GM21381 (cell line): ENCODE measurements around the gene ZNF883.
"Not testable (repeated sequence)": the region's sequence is repeated elsewhere in the genome, so short reads cannot be mapped to it uniquely, and the experiment has no call there.

Experiments used
- ATAC-seq: cut with Tn5 transposase; IDR thresholded peaks from one replicate; pipeline ENCODE4 v1.9.1; 2021; ENCODE audit warnings: mild to moderate bottlenecking, moderate library complexity; ENCODE audit not compliant: unreplicated experiment

The ZNF883 gene

DNA sequence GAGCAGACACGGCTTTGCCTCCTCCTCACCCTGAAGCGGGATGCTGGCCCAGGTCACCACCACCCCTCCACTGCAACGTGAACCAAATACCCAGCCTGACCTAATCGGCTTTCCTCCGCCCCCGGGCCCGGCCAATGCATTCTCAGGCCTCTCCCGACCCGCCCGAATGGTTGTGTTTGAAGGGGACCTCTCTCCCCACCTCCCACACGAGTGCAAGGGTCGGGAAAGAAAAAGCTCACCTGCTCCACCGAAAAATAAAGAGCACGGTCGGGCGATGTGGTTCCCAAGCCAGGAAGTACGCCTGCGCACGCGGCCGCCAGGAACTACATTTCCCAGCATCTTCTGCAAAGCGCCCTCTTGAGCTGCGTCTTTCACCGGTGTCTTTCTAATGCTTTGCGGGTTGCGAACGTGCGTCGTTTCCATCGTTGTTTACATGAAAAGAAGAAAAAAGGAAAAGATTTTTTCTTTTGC, at the start of gene ZNF883:
ZNF883 (minus strand) TSS at position 282 of the 471 bp plus-strand sequence.
- ATAC-seq: no peak

DNA sequence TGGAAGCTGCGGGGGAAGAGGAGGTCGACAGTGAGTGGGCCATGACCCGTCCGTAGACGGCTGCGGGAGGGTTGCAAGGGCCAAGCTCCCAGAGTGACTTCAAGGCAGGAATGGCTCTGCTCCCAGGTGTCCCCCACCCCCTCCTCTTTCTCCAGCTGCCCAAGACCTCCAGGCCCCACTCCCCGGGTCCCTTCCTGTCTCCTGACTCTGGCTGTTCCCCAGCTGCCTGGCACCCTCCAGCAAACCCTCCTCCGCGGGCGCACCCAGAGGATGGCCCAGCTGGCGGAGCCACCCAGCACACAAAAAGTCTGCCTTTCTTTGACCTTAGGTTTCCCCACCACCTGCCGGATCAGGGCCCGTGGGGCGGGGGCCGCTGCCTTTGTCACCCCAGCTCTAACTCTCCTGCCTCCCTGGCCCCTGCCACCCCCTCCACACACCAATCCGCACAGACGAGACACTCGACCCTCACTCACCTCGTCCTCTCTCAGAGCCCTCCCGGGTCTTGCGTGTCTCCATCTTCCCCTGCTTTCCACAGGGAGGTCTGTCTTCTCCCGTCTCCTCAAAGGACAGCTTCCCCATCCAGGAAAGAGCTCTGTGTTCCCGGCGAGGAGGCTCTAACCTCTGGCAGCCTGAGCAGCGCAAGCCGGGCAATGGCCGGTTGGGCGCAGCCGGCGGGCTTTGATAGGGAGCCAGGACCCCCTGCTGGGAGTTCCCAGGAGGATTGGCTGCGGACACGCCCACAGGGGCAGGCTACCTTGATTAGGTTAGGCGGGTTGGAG, 49.3 kb upstream of the ZNF883 start:
- ATAC-seq: not testable (repeated sequence)

DNA sequence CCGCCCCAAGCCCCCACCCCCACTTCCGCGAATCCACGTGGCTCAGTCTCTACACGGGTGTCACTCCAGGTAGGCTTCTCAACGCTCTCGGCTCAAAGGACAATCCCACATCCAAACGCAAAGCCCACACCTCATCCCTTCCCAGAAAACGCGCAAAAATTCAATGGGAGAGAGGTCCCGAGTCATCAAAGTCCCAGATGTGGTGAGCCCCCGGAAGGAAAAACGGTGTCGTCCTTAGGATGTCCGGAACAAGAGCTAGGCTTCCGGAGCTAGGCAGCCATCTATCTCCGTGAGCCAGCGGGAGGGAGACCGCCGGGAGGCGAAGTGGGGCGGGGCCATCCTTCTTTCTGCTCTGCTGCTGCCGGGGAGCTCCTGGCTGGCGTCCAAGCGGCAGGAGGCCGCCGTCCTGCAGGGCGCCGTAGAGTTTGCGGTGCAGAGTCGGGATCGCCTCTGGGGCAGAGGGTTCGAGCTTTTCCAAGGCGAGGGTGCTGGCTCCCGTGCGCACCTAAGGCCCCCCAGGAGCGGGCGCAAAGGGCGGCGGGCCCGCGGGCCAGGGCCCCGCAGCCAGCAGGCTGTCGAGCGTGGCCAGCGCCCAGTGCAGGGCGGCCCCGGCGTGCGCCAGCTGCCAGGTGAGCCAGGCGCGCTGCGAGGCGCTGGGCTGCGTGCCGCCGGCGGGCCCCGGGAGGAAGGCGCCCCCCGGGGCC, 47.7 kb upstream of the ZNF883 start:
- ATAC-seq: not testable (repeated sequence)

DNA sequence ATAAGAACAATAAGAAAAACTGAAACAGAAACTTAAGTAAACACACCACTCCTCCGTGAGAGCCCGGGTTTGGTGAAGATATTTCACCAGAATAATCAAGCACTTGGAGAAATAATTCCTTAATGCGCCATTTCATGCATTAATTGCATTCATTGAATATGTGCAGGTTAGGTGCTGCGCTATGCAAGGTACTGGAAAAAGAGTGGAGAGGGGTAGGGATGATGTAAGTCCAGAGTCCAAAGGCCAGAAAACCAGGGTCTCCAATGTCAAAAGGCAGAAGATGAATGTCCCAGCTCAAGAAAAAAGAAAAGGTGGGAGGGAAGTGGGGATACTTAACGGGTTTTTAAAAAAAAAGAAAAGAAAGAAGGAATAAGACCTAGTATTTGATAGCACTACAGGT, 45.2 kb upstream of the ZNF883 start:
- ATAC-seq: no peak

DNA sequence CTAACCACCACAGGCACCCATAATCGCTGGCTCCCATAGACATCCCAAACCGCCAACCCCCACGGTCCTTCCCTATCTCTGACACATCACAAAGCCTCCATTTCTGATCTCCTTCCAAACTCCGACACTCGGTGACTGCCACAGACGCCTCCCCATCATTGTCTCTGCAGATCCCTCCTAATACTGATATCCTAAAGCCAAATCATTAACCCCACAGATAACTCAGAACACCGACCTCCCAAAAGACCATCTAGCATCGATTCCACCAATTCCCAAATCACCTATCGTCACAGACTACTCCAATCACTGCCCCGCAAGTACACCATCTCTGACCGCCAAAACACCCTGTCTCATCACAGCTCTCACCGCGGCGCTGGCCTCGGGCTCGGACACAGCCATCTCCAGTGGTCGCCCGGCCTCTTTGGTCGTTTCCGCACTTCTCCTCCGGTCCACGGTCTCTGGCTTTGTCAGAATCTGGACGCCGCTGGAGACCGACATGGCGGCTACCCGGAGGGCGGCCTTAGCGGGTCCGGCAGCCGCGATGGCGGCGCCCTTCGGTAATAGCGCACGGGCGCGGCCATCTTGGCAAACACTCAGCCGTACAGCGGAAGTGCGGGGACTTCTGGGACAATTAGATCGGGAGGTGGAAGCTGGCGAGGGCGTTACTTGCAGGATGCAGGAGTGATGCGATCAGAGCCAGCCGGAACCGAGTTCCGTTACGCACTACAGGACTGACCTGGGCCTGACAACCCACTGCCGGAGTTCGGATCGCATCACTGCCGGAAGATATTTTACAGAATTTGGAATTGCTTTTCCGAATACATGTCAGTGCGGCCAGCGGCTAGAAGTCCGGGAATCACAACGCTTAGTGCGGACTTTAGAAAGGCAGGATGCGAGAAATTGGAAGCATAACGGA, 44.5 kb upstream of the ZNF883 start, which contains the start of gene ZFP37:
ZFP37 (minus strand) TSS at position 534 of the 916 bp plus-strand sequence; CDS start at position 498, 36 bp downstream.
- peak; percentile 94 for ATAC-seq

DNA sequence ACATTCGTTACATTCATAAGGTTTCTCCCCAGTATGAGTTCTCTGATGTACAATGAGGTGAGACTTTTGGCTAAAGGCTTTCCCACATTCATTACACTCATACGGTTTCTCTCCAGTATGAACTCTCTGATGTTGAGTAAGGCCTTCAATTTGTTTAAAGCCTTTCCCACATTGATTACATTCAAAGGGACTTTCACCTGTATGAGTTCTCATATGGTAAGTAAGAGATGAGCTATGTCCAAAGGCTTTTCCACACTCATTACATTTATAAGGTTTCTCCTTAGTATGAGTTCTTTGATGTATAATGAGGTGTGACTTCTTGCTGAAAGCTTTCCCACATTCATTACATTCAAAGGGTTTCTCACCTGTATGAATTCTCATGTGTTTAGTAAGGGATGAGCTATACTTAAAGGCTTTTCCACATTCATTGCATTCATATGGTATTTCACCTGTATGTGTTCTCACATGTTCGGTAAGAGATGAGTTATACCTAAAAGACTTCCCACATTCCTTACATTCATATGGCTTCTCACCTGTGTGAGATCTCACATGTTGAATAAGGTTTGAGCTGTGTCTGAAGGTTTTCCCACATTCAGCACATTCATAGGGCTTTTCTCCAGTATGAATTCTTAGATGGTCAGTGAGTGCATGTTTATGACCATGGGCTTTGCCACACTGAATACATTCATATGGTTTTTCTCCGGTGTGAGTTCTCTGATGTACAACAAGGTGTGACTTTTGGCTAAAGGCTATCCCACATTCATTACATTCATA, 31.1 kb upstream of the ZNF883 start:
- ATAC-seq: no peak

DNA sequence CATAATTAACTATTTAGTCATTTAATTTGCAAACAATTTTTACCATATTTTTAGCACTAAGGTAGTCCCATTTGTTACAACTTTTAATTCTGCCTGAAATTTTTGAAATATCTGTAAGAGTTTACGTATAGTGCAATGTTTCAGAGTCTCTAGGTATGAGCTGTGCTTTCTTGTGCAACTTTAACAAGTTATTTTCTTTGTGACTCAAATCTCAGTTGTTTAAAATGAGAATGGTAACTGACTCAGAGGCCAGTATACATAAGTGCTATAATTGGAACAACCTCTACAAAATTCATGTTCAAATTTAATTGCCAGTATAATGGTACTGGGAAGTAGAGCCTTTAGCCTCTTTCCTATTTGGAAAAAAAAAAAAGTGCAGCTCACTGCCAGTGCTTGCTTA, 14.2 kb upstream of the ZNF883 start:
- ATAC-seq: no peak

DNA sequence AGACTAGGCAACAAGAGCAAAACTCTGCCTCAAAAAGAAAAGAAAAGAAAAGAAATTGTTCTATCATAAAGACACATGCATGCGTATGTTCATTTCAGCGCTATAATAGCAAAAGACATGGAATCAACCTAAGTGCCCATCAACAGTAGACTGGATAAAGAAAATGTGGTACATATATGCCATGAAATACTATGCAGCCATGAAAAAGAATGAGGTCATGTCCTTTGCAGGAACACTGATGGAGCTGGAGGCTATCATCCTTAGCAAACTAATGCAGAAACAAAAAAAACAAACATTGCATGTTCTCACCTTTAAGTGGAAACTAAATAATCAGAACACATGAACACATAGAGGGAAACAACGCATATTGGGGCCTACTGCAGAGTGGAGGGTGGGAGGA, 6.3 kb upstream of the ZNF883 start:
- ATAC-seq: no peak

DNA sequence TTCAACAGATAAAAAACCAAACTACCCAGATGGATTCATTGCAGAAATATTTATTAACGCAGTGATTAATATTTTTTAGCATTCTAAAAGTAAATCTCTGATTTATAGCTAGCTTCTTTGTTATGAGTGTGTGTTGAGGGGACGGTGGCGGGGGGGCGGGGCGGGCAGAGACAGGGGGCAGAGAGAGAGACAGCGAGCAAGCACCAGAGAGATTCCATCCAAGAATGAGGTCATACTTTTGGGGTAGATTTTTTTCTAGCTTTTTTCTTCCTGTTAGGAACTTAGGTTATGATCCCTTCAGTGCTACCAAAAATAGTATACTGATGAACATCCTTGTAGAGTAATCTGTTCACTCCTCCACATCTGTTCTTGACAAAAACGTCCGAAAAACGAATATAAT, 500 bp upstream of the ZNF883 start:
- no peak for ATAC-seq

DNA sequence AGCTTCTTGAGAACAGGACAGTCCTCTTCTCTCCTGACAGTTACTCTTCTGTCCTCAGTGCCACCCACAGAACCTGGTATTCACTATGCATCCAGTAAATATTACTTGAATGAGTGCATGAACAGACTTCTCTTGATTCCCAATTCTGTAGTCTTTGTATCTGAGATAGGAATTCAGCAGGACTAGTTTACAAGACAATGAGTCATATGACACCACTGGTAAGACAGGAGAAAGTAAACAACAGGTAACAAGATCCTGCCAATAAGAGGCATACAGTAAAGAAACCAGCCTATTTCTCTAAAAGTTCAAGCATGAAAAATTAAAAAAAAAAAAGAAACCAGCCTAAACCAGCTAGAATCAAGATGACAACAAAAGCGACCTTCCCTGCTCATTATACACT, 6.2 kb downstream of the ZNF883 start:
- ATAC-seq: no peak

DNA sequence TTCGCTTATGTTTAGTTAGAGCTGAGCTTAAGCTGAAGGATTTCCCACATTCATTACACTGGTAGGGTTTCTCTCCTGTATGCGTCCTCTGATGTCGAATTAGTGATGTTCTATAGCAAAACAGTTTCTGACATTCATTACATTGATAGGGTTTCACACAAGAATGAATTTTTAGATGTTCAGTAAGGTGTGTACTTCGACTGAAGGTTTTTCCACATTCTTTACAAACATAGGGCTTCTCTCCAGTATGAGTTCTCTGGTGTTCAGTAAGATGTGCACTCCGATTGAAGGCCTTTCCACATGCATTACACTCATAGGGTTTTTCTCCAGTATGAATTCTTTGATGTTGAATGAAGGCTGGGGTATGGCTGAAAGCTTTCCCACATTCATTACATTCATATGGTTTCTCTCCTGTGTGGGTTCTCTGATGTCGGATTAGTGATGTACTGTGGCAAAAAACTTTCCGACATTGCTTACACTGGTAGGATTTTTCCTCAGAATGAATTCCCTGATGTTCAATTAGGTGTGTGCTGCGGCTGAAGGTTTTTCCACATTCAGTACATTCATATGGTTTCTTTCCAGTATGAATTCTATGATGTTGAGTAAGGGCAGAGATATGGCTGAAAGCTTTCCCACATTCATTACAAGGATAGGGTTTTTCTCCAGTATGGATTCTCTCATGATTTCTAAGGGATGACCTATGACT, 14.6 kb downstream of the ZNF883 start:
- no peak for ATAC-seq

DNA sequence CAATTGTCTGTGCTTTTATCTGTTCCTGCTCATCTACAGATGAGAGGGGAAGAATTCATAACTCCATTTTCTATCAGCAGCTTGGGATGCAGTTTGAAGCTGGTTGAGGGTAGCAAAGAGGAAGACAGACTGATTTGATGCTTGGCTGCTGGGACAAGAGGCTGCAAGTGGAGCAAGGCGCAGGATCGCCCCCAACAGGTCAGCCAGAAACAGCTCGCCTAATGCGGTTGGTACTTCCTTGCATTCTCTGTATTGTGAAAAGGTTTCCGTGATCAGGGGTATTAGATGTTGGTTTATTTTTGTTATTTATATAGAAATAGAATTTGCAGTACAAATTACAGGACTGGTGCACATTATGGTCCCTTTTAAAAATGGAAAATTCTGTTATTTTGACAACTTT, 40.6 kb downstream of the ZNF883 start:
- ATAC-seq: no peak

DNA sequence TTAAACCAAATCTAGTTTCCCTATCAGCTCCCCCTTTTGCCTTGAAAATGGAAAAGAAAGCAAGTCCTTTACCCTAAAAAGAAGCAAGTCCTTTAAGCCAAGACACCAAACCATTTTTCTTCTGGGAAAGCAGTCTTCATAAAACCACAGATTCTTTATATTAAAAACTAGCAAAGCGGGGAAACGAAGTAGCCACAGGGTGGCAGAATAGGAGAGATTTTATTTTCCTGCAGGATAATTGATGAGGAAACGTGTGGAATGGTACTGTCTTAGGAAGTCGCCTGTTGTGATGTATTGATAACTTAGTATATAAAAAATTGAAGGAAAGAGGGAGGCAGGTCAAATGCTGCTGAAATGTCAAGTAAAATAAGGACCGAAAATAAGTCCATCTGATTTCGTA, 41.1 kb downstream of the ZNF883 start:
- no peak for ATAC-seq

DNA sequence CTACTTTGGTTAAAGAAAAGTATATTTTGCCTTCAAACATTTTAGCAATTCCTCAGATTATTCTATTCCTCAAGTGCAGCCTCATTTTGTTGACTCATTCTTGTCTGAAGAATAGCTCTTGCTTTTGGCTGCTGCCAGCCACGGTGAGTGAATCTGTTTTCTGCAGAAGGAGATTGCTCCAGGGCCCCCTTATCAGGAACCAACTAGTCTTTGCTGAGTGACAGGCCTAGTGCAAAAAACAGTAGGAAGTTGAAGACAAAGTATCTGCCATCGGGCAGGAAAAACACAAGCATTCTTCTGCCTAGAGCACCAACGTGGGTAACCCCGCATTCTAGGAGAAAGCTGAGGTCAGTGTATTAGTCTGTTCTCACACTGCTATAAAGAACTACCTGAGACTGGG, 42.3 kb downstream of the ZNF883 start:
- ATAC-seq: no peak

DNA sequence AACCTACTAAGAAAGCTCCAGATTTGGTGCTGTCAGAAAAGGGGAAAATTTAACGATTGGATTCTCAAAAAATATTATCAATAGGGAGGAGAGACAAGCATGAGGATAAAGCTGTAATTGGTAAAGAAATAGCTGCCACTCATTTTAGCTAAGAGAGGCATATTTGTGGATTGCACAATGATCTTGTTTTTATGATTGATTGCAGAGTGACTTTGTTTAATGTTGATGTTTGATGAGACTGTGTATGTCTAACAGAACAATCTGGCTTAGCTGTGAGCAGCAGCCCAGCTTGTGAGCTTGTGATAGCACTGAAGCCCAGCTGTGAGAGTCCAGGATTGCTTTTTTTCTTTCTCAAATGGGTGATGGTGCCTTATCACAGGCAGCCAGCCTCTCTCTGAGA, 56.4 kb downstream of the ZNF883 start:
- no peak for ATAC-seq

DNA sequence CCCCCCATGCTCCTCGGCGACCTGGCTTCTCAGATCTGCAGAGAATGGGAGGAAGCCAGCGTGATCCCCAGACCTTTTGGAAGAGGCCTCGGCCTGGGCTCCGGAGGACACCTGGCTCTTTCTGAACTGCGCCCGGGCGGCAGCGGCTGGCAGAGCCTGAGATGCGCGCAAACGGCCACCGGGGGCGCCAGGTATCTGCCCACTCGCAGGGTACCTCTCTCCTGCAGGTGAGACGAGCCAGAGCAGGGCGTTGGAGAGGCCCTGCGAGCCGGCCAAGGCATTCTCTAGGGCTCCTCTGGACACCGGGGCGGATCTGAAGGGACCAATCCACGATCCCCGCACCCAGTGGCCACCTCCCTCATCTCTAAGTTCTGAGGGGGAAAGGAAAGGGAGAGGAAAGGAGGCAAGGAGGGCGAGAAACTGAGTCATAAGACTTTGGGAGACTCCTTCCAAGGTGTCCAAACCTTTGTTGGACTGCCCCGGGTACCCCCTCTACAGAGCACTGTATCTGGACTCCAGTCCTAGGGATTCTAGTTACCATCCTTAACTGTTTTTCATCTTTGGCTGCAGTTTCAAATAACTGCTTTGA, 66.3 kb downstream of the ZNF883 start:
- no peak for ATAC-seq

DNA sequence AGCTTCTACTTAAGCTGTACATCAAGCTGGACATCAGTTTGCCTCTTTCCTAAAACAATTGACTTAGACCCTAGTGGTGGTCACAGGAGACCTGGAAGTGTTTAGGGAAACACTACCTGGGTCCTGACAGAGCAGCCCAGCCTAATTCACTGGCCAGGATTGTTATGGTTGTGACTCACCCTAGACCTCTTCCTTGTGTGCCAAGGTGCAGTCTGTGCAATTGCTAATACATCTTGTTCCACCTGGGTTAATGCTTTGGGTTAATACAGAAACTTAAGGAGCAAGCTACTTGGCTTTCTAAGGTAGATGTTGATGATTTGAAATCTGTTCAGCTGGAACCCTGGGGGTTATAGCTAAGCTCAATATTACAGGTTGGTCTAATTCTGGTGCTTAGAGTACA, 72.6 kb downstream of the ZNF883 start:
- ATAC-seq: no peak

DNA sequence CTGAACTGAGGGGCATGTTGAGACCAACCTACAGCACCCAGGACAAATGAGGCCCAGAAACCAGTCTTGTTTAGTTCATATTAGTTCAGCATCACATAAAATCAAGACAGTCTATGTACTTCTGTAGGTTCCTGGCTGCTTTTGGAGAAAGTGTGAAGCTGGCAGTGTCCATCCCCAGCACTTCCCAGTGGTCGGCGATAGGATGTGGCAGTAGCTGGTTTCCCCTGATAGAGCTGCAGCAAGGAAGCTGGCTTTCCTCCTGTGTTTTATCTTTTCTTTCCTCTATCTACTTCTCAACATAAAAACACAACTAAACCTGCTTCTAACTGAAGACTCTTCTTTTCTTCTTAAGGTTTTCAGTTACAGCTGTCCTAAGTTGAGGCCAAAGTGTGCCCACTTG, 78.3 kb downstream of the ZNF883 start:
- ATAC-seq: no peak

DNA sequence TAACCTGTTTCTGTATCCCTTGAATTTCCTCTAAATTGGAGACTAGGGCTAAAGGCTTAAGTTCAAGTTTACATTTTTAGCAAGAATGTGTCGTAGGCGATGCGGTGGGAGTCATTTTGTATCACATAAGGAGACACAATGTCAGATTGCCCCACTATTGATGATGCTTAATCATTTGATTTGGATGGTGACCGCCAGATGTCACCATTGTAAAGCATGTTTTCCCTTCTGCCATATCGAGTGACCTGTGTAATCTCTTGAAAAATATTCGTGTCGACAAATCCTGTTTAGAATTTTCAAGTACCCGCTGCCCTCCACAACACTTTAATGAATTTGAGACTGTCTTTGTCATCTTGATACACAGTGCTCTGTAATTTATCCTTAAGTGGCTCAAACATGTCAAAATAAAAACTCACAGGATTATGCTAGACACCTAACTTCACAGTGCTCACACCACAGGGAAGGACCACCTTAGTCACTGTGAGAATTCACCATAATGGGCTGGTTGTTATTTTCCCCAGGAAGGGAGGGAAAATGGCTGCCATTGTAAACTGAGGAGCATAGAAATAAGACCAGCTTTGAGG, 86.8 kb downstream of the ZNF883 start:
- no peak for ATAC-seq
